H9 (cell line): Measurements from ENCODE around the gene FBH1. TPM values are rescaled to one million over a fixed set of nuclear protein-coding genes. Genes with fewer than 3 reads are reported as not detected.

ENCODE experiments used
- DNase-seq: peaks from one replicate; pipeline ENCODE4 v3.0.0-alpha.2; 2017
- H2AFZ ChIP-seq: one replicate; pipeline ENCODE4 v1.6.1; 2013; ENCODE audit warnings: mild to moderate bottlenecking, low read length, control low read depth, moderate library complexity
- H2AK5ac ChIP-seq: 2 replicates; pipeline ENCODE4 v1.6.1; 2013; ENCODE audit warnings: low read length, control low read depth, mixed read lengths; ENCODE audit not compliant: insufficient read length
- H2BK120ac ChIP-seq: one replicate; pipeline ENCODE4 v1.6.1; 2013; ENCODE audit warnings: low read depth, mild to moderate bottlenecking, low read length, control low read depth, inconsistent platforms; ENCODE audit not compliant: poor library complexity, severe bottlenecking
- H2BK12ac ChIP-seq: 2 replicates; pipeline ENCODE4 v1.6.1; 2013; ENCODE audit warnings: low read length, control low read depth, mixed read lengths, low read depth; ENCODE audit not compliant: insufficient read length
- H2BK15ac ChIP-seq: 2 replicates; pipeline ENCODE4 v1.6.1; 2013; ENCODE audit warnings: low read depth, low read length, control low read depth
- H2BK20ac ChIP-seq: one replicate; pipeline ENCODE4 v1.6.1; 2013; ENCODE audit warnings: low read depth, mild to moderate bottlenecking, low read length, control low read depth, inconsistent platforms; ENCODE audit not compliant: poor library complexity, severe bottlenecking
- H2BK5ac ChIP-seq: 2 replicates; pipeline ENCODE4 v1.6.1; 2013; ENCODE audit warnings: low read length, control low read depth, mixed read lengths; ENCODE audit not compliant: insufficient read length
- H3K14ac ChIP-seq: 2 replicates; pipeline ENCODE4 v1.6.1; 2013; ENCODE audit warnings: low read length, control low read depth; ENCODE audit not compliant: insufficient read depth
- H3K18ac ChIP-seq: 2 replicates; pipeline ENCODE4 v1.6.1; 2013; ENCODE audit warnings: low read depth, mild to moderate bottlenecking, mixed read lengths, low read length, control low read depth; ENCODE audit not compliant: insufficient read length
- H3K23ac ChIP-seq: 2 replicates; pipeline ENCODE4 v1.6.1; 2013; ENCODE audit warnings: low read length, control low read depth, mixed read lengths, low read depth; ENCODE audit not compliant: insufficient read length
- H3K23me2 ChIP-seq: 2 replicates; pipeline ENCODE4 v1.6.1; 2013; ENCODE audit warnings: low read depth, mild to moderate bottlenecking, mixed read lengths, low read length, control low read depth; ENCODE audit not compliant: insufficient read length, poor library complexity, severe bottlenecking
- H3K27ac ChIP-seq: 2 replicates; pipeline ENCODE4 v1.5.1; 2013; ENCODE audit warnings: low read length, control low read depth, mixed read lengths, low read depth; ENCODE audit not compliant: insufficient read length
- H3K27me3 ChIP-seq: 2 replicates; pipeline ENCODE4 v1.6.1; 2013; ENCODE audit warnings: low read length, control low read depth, inconsistent platforms; ENCODE audit not compliant: insufficient read depth
- H3K4ac ChIP-seq: 2 replicates; pipeline ENCODE4 v1.6.1; 2013; ENCODE audit warnings: low read depth, mild to moderate bottlenecking, control low read depth, inconsistent platforms, low read length, moderate library complexity
- H3K4me1 ChIP-seq: 2 replicates; pipeline ENCODE4 v1.6.1; 2013; ENCODE audit warnings: low read length, control low read depth, inconsistent platforms; ENCODE audit not compliant: insufficient read depth
- H3K4me2 ChIP-seq: 2 replicates; pipeline ENCODE4 v1.6.1; 2013; ENCODE audit warnings: low read length, control low read depth, mixed read lengths; ENCODE audit not compliant: insufficient read length, insufficient read depth
- H3K56ac ChIP-seq: 2 replicates; pipeline ENCODE4 v1.6.1; 2013; ENCODE audit warnings: low read depth, mild to moderate bottlenecking, mixed read lengths, low read length, control low read depth; ENCODE audit not compliant: insufficient read length
- H3K79me1 ChIP-seq: 2 replicates; pipeline ENCODE4 v1.6.1; 2013; ENCODE audit warnings: low read depth, mild to moderate bottlenecking, moderate library complexity, low read length, control low read depth, inconsistent platforms; ENCODE audit not compliant: insufficient read depth, poor library complexity, severe bottlenecking
- H3K79me2 ChIP-seq: 2 replicates; pipeline ENCODE4 v1.6.1; 2013; ENCODE audit warnings: low read length, control low read depth, inconsistent platforms; ENCODE audit not compliant: insufficient read depth
- H3K9ac ChIP-seq: 2 replicates; pipeline ENCODE4 v1.6.1; 2013; ENCODE audit warnings: low read length, control low read depth, mixed read lengths; ENCODE audit not compliant: insufficient read length; ENCODE audit errors: extremely low read depth
- H3K9me3 ChIP-seq: one replicate; pipeline ENCODE4 v1.6.1; 2013; ENCODE audit warnings: low read depth, low read length, inconsistent platforms; ENCODE audit not compliant: control insufficient read depth
- H3T11ph ChIP-seq: one replicate; pipeline ENCODE4 v1.6.1; 2013; ENCODE audit warnings: mild to moderate bottlenecking, low read length, control low read depth, inconsistent platforms
- H4K20me1 ChIP-seq: one replicate; pipeline ENCODE4 v1.6.1; 2013; ENCODE audit not compliant: control insufficient read depth, insufficient read length, insufficient read depth
- H4K5ac ChIP-seq: 2 replicates; pipeline ENCODE4 v1.6.1; 2013; ENCODE audit warnings: low read depth, mild to moderate bottlenecking, mixed read lengths, low read length, control low read depth; ENCODE audit not compliant: insufficient read length
- H4K8ac ChIP-seq: replicated peaks from 2 replicates; pipeline ENCODE4 v1.6.1; 2013; ENCODE audit warnings: low read length, control low read depth, mixed read lengths, low read depth; ENCODE audit not compliant: insufficient read length
- H4K91ac ChIP-seq: 2 replicates; pipeline ENCODE4 v1.6.1; 2013; ENCODE audit warnings: low read depth, mild to moderate bottlenecking, moderate library complexity, mixed read lengths, low read length, control low read depth; ENCODE audit not compliant: insufficient read length
- H3K27ac Mint-ChIP-seq, 3 experiments: 2 replicates in 2 of 3; 3 replicates in 1 of 3; pipeline ENCODE4 v1.8.0; 2020 to 2021; ENCODE audit warnings: mixed read lengths in 3 of 3, mild to moderate bottlenecking in 1 of 3, moderate library complexity in 1 of 3
- H3K27me3 Mint-ChIP-seq: 2 replicates; pipeline ENCODE4 v1.8.0; 2021; ENCODE audit warnings: low read depth, mild to moderate bottlenecking, moderate library complexity, mixed read lengths
- H3K36me3 Mint-ChIP-seq, 3 experiments: 2 replicates in 2 of 3; 3 replicates in 1 of 3; pipeline ENCODE4 v1.8.0; 2020 to 2021; ENCODE audit warnings: low read depth in 3 of 3, mixed read lengths in 3 of 3; ENCODE audit not compliant: insufficient read depth in 1 of 3
- H3K4me1 Mint-ChIP-seq, 2 experiments: 2 replicates each; pipeline ENCODE4 v1.8.0; 2020; ENCODE audit warnings: mixed read lengths in 2 of 2
- H3K4me3 Mint-ChIP-seq, 2 experiments: 2 replicates in 1 of 2; 3 replicates in 1 of 2; pipeline ENCODE4 v1.8.0; 2020 to 2021; ENCODE audit warnings: mild to moderate bottlenecking in 2 of 2, mixed read lengths in 2 of 2, moderate library complexity in 1 of 2
- H3K9me3 Mint-ChIP-seq, 2 experiments: 2 replicates in 1 of 2; 3 replicates in 1 of 2; pipeline ENCODE4 v1.8.0; 2020; ENCODE audit warnings: mild to moderate bottlenecking in 2 of 2, mixed read lengths in 2 of 2, moderate library complexity in 1 of 2
- WGBS: extraction: QIAGEN DNeasy Blood & Tissue Kit; methylation state at CpG from one replicate; pipeline ENCODE4 v1.1.7; 2013; ENCODE audit warnings: missing lambda C conversion rate, low lambda C conversion rate, mixed read lengths; ENCODE audit not compliant: insufficient read length; ENCODE audit errors: extremely low coverage; 5-methylcytosine and 5-hydroxymethylcytosine counted together
- total RNA-seq: library from RNA; stranded (reverse); gene quantifications from 2 replicates; pipeline ENCODE4 v1.2.1, GENCODE V29; 2021
- TF ChIP-seq, protein P1 (sequence below): fragments of 200-600 bp; sonication (generic); conservative IDR thresholded peaks from 3 replicates; pipeline ENCODE4 v1.8.0; 2021; ENCODE audit warnings: antibody characterized with exemption, mild to moderate bottlenecking

FBH1 gene
- total RNA-seq, 1 experiment from 2014 or later, result 52.2 TPM

- Histone ChIP-seq H3K23me2 (no peaks in the 10 kb centered on the region), H4K91ac (no peak overlapping the region), H3K14ac (no peak overlapping the region), H3K27ac (no peak overlapping the region), H4K5ac (no peak overlapping the region), H4K20me1 (no peaks in the 10 kb centered on the region), H3T11ph (no peak overlapping the region), H2AFZ (no peak overlapping the region), H3K79me1 (no peaks in the 10 kb centered on the region), H3K4me1 (no peaks in the 10 kb centered on the region), H3K27me3 (no peaks in the 10 kb centered on the region; the same call in 1 of the 2 replicates), H2BK15ac (no peak overlapping the region), H3K56ac (no peak overlapping the region), H4K8ac (no peak overlapping the region), H3K4me2 (no peak overlapping the region), H2BK5ac (no peak overlapping the region), H3K4ac (no peak overlapping the region), H2BK12ac (no peak overlapping the region), H3K9me3 (no peaks in the 10 kb centered on the region), H3K9ac (no peak overlapping the region), H2BK120ac (no peak overlapping the region), H3K23ac (no peak overlapping the region), H2AK5ac (no peak overlapping the region), H3K79me2 (no peaks in the 10 kb centered on the region), H2BK20ac (no peak overlapping the region), H3K18ac (no peak overlapping the region)
- TF ChIP-seq, protein P1, sequence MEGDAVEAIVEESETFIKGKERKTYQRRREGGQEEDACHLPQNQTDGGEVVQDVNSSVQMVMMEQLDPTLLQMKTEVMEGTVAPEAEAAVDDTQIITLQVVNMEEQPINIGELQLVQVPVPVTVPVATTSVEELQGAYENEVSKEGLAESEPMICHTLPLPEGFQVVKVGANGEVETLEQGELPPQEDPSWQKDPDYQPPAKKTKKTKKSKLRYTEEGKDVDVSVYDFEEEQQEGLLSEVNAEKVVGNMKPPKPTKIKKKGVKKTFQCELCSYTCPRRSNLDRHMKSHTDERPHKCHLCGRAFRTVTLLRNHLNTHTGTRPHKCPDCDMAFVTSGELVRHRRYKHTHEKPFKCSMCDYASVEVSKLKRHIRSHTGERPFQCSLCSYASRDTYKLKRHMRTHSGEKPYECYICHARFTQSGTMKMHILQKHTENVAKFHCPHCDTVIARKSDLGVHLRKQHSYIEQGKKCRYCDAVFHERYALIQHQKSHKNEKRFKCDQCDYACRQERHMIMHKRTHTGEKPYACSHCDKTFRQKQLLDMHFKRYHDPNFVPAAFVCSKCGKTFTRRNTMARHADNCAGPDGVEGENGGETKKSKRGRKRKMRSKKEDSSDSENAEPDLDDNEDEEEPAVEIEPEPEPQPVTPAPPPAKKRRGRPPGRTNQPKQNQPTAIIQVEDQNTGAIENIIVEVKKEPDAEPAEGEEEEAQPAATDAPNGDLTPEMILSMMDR, result no peak
- H3K27me3 Mint-ChIP-seq, result peaks cover 34% of the 10 kb centered on the region
- H3K9me3 Mint-ChIP-seq, result no peaks in the 10 kb centered on the region
- H3K4me1 Mint-ChIP-seq, result no peaks in the 10 kb centered on the region
- WGBS, result no CpG with 5 or more reads among the region's 9 CpGs
- no peak for DNase-seq
- H3K36me3 Mint-ChIP-seq, result no peaks in the 10 kb centered on the region
- no peak overlapping the region for H3K4me3 Mint-ChIP-seq
- no peak overlapping the region for H3K27ac Mint-ChIP-seq
Observed at GRCh38 chr10:5983774-5984173, 93.7 kb downstream of the FBH1 start.
